Epithelial cell of prostate (primary cell): ENCODE data around the gene PECR.
"Not testable (repeated sequence)": the region's sequence is repeated elsewhere in the genome, so short reads cannot be mapped to it uniquely, and the experiment has no call there.

Experiments
- DNase-seq: peaks from one replicate; pipeline ENCODE4 v3.0.0-alpha.2; 2011; ENCODE audit warnings: low read depth, low spot score
- H3K27ac ChIP-seq: fragments of 450-650 bp; 2 replicates; pipeline ENCODE4 v1.5.1; 2017; ENCODE audit warnings: mild to moderate bottlenecking

The PECR gene

DNA sequence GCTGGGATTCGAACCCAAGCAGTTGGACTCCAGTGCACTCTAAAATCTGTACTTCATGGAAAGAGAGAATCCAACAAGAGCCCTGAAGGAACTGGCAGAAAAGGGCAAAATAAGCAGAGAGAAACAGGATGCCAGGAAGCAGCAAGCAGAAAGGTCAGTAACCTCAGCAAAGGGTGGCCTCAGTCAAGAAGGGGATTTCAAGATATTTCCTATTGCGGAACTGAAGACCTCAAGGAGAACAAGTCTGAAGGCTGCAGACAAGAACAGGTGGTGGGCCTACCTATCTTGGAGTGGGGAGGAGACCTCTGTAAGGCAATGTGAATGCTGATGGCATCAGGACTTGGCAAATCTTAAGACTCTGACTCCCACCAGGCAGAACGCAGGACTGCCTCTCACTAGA is 48.2 kb downstream of the PECR start:
- DNase-seq: no peak
- no peak overlapping the region for H3K27ac ChIP-seq

DNA sequence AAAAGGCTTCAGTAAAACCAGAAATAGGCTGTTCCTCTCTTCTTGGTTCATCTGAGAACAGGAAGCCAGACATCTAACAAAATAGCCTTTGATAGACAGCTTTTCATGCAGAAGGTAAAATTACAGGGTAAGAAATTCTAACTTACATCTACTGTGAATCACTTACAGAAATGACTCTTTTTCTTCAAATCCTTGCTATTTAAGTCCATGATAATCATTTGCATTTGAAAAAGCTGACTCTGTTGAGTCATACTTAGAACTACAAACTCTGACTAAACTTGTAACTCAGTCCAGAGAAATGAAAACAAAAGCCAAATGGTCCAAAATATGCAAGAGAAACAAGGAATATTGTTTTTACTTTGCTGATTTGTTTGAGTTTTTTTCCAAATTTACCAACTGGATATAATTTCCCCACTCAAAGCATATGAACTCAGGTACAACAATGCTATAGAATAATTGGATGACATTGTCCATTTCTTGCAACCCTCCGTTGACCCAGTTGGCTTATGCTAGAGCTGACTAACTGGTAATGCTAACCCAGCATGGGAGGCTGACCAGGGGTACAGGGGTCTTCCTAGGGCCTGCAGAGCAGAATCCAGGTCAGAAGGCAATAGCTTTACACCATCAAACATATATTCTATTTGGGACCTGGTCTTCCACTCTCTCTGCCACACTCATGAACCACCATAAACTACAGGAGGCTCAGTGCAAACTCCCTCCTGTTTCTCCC is 49.5 kb downstream of the PECR start:
- no peak for DNase-seq
- no peak overlapping the region for H3K27ac ChIP-seq

DNA sequence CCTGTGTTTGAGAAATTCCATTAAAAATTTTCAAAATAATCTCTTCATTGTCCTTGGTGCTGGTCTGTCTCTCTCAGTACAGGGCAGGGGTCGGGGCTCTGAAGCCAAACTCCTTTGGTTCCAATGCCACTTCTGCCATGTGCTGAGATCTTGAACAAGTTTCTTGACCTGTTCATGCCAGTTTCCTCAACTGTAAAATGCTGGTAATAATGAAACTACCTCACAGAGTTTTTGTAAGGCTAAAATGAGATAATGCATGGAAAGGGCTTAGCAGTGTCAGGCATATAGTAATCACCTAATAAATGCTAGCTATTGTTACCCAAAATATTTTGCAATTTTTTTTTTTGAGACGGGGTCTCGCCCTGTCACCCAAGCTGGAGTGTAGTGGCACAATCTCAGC is 51.4 kb downstream of the PECR start:
- DNase-seq: no peak
- no peak overlapping the region for H3K27ac ChIP-seq

DNA sequence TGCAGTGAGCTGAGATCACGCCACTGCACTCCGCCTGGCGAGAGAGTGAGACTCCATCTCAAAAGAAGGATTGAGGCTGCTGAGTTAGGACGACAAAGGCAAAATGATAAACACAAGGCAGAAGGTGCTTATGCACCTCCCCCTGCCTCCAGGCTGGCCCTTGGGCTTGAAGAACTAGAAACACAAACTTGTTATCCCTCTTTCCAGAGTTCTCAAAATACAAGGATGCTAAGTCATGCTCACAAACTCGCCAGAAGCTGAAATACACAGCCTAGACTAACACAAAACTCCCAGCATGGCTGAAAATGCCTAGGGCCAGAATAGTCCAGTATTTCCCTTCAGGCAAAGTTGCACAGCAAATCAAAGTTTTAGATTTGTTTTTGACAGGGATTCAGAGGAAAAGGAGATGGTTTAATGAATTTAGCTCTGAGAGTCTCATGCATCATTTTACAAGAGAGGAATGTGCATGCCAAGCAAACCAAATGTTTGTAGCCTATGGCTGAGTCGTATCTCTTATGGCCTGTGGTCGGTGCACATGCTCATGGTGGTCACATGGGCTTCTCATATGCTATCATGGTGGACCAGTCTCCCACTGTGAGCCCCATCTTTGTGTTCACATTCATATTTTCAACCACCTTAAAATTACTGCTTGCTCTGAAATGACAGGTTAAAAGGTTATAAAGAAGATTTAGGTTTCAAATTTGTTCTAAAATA is 52.0 kb downstream of the PECR start:
- H3K27ac ChIP-seq: no peak overlapping the region
- no peak for DNase-seq

DNA sequence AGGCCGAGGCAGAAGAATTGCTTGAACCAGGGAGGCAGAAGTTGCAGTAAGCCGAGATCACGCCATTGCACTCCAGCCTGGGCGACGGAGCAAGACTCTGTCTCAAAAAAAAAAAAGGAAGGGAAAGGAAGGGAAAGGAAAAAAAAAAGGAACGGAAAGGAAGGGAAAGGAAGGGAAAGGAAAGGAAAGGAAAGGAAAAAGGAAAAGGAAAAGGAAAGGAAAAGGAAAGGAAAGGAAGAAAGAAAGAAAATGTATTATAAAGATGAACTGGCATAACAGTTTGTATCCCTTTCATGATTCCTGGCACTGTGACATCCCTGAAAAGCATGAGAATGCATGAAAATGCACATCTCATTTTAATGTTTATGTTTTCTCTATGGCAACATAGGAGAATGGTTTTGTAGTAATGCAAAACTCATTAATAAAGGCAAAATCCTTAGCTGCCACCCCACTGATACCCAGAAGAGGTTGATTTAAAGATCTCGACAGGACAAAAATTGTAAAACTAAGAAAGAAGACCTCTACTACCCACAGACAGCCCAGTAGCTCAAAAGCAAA is 56.8 kb downstream of the PECR start:
- no peak overlapping the region for H3K27ac ChIP-seq
- DNase-seq: no peak

DNA sequence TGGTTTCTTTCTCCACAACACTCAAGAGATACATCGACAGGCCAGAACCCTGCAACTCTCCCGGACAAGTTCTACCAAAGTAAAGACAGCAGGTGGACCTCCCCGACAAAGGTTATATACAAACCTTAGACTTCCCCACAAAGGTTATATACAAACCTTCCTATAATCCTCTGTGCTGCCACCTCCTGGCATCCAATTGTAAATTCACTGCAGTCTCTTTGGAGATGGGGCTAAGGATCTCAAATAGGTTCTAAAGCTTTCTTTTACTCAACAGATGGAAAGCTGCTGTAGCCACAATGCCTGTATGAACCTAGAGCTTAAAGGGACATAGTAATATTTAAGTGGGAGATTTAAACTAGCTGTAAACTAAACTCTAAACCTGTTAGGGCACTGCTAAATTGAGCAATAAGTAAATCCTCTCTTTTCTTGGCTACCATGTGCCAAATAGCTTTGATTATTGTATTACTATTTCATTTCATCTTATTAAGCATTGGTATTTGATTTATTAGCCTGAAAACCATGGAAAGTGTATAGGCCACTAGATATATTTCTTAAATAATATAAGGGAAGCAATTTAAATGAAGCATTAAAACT is 58.5 kb downstream of the PECR start:
- no peak for DNase-seq
- no peak overlapping the region for H3K27ac ChIP-seq

DNA sequence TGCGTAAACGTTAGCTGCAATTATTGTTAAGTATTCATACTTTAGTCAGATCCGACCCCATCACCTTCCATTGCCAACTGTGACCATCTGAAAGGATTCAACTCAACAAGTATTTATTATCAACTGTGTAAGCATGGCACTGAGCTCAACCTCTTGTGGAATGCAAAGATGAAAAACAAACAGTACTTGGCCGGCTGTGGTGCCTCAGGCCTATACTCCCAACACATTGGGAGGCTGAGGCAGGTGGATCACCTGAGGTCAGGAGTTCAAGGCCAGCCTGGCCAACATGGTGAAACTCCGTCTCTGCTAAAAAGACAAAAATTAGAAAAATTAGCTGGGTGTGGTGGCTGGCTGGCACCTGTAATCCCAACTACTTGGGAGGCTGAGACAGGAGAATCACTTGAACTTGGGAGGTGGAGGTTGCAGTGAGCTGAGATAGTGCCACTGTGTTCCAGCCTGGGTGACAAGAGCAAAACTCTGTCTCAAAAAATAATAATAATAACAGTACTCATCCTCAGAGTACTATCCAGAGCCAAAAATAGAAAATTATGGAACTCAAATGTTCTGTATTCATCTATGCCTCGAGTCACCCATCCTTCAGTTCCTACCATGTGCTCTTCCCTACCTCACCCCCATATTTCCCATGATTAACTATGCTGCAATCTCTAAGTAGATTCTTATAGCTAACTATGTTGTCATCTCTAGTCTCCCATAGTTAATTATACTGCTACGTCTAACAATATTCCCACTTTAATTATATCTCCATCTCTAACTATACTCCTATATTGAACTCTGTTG is 59.6 kb downstream of the PECR start:
- no peak overlapping the region for H3K27ac ChIP-seq
- DNase-seq: no peak

DNA sequence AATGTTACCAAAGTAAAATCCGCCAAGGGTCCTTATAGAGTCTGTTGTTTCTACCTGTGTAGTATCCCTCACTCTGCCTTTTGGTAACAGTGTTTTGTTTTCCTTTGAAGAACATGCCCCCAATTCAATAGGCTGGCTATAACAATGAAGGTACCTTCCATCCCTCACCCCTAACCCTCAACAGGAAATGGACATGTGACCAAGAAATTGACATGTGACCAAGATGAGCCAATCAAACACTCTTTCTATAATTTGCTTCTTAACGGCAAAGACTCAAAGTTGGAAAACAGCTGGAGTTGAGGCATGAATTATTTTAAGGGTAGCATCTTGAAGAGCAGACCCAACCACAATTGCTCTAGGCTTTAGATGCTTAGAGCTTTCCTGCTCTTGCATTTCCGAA is 62.9 kb downstream of the PECR start:
- H3K27ac ChIP-seq: no peak overlapping the region
- DNase-seq: no peak

DNA sequence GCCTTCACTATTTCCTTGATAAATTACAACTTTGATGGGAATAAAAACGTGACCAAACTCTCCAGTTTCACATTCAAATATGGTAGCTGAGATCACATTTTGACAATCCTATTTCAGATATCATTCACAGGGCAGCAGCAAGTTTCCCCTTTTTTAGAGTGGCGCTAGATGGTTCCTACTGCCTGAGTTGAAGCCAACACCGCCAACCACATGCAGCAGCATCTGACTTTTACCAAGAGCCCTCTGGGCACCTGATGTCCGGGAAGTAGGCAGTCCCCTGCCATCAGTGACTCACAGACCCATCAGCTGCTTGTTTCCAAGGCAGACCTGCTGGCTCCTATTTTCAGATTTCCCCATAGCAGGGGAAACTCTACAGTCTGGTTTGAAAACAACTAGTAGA is 64.2 kb downstream of the PECR start:
- no peak overlapping the region for H3K27ac ChIP-seq
- DNase-seq: peak; percentile 62

DNA sequence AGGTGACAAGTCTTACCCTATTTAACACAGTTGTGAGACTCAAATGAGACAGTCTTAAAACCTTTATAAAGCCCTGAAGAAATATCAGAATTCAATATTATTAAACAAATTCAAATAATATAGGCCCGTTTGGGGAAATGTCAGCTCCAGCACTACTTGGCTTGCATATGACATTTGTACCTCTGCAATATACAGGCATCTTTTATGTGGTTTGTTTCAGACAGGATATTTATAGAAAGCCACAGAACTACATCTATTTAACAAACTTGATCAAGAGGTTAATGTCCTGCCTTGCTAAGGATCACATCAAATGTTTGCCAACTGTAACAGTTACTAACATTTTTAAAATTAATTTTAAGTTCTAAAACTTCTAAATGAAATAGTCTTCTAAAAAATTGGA is 65.0 kb downstream of the PECR start:
- DNase-seq: no peak
- no peak overlapping the region for H3K27ac ChIP-seq

DNA sequence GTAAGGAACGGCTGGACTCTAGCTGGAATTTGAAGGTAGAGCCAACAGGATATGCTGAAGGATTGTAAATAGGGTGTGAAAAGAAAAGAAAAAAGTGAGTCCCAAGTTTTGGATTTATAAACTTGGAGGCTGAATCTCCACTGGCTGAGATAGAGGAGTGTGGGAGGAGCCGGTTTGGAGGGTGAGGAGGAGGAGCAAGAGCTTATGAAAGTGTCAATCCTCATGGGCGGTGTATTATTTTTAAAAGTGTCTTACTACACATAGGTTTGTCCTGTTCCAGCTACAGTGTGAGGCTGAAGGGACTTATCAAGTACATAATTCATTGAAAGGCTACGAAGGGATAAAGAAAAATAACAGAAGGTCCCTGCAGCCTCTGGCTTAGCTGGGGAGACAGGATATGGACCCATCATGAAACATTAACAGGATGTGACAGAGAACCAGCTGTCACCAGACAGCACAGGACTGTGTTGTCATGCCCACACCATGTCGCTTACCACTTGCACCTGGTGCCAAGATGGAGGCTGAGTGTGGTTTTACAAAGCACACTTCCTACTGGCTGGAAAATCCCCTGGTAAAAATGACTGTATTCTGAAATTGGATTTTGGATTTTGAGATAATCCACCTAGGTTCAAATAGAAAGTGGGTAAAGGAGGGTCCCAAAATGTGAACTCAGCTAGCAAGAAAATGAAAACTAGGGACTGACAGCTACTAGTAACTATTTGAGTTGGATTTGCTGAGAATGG is 65.7 kb downstream of the PECR start:
- no peak for DNase-seq
- H3K27ac ChIP-seq: no peak overlapping the region

DNA sequence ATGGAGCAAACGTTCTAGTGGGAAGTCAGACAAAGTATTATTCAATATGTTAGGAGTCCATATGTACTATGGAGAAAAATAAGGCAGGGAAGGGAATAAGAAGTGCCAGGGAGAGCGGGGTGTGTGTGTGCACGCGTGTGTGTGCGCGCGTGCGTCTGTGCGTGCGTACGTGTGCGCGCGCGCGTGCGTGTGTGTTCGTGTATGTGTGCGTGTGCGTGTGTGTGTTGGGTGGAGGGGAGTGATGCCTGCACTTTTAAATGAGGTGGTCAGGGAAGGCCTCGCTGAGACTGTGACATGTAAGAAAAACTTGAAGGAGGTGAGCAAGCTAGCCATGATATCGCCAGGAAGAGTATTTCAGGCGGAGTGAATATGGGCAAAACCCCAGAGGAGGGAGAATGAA is 66.6 kb downstream of the PECR start:
- no peak overlapping the region for H3K27ac ChIP-seq
- no peak for DNase-seq

DNA sequence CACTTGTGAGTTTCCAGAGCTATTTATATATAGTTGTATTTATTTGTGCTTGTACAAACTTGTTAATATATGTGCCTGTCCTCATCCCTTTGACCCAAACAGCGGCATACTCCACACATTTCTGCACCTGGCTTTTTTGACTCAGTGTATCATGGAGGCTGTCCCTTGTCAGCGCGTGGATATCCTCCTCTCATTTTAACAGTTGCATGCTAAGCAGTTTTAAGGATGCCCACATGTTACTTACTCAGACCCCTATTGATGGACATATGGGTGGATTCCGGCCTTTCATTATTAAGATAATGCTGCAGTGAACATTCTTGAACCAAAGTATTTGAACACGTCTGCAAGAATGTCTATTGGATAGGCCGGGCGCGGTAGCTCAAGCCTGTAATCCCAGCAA is 67.6 kb downstream of the PECR start:
- no peak for DNase-seq
- H3K27ac ChIP-seq: peak overlapping the region; percentile 98

DNA sequence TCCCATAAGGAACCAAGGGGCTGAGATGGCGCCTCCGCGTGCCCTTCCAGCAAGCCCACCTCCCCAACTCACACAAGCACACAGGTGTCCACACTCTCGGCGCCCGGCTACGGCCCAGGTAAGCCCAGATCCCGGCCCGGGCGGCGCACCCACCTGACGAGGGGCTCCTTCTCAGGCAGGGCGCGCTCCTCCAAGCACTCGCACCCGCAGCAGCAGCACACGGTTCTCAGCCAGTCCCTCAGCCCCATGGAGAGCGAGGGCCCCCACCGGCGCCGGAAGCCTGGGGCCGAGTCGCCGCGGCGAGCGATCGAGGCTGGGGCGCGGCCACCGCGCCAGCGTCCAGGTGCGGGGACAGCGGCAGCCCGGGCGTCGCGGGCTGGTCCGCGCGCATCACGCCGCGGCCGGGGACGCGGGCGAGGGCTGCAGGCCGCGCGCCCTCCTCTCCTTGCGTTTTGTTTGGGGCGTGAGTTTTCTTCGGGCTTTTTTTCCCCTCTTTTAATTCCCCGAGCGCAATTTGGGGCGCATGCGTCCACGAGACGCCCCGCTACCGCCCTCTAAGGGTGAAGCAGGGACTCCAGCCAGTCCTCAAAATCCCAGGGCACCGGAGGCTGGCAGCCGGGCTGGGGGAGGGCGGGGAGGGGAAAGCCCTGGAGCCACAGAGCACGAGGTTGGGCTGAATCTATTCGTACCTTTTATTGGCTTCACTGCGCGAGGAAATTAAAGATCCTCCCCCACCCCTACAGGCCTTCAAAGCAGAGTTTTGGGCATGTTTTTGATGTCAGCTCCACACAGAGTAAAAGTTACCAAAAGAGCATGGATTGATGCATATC is 68.3 kb downstream of the PECR start, which contains the start of gene MREG:
MREG (minus strand) TSS at position 472 of the 830 bp plus-strand sequence; CDS start at position 248, 224 bp downstream.
- DNase-seq: no peak
- H3K27ac ChIP-seq: peak within 1 kb of the TSS; percentile 98

DNA sequence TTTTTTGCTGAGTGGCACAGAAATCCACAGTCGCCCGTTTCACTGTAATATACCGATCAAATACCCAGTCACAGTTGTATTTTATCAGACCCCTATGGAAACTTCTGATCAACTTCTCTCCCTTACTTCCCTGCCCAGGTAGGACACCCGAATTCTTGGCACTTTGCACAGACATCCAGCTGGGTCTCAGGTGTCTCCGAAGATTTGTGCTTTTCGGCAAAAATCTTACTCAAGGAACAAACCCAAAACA is 68.9 kb downstream of the PECR start:
- H3K27ac ChIP-seq: peak overlapping the region; percentile 98
- DNase-seq: no peak

DNA sequence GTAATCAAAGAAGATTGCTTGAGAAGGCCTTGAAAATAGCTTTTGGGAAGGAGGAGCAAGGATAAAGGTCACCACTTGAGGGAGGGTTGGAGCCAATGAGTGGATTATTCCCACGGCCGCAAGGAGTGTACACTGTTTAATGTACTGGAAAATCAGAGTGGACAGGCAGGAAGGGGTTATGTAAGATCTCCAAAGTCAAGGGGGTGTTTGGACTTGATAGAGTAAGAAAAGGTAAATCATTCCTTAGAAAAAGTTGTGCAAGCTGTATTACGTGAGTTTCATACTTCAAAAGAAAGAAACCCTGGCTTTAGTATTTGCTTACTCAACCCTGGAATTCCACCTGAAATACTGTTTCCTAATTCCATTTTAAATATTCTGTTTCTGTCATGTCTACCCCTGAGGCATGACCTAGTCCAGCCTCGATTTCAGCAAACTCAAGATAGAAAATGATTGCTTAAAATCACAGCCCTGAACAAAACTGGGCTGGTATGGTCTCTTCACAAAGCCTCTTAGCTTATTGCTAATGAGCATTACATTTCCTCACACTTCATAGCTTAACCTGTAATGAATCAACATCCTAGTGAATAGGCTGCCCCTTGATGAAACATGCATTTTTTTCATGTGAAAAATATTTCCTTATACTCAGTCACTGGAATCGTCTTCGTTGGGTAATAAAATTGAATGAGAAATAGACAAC is 69.3 kb downstream of the PECR start:
- DNase-seq: peak; percentile 71
- H3K27ac ChIP-seq: peak overlapping the region; percentile 98

DNA sequence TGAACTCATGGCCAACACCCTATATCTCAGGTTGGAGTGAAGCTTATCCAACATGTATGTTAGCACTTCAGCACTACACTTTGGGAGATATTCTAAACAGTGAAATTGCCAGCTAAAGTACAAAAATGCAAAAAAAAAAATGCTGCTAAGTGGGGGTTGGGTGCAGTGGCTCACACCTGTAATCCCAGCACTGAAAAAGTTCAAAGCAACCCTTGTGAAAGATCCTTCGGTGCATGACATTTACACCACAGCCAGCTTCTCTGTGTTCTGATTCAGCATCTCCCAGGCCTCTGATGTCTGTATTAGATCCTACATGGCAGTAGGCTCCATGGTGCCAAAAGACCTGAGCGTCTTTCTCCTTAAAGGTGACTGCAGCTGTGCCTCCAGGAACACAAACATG is 72.4 kb downstream of the PECR start:
- not testable (repeated sequence) for DNase-seq, H3K27ac ChIP-seq

DNA sequence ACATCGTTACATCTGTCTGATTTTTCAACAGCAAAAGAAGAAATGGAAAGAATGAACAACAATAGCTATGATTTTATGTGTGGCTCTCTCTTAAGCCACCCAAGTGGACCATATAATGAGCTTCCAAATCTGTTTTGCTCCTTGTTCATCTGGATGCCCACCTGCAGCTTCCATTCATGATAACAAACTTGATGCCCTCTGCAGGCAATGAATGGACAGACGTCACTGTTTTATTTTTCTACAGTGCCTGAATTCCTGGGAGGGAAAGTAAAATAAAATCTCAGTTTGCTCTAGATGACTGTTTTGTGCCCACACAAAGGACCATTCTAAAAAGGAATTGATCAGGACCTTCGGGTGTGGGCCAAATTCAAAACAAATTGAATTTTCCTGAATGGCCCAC is 73.2 kb downstream of the PECR start:
- no peak overlapping the region for H3K27ac ChIP-seq
- no peak for DNase-seq
